HFF-Myc (cell line): ENCODE measurements around the gene HK3.
A peak's percentile ranks its signal among the peaks of the same experiment; 100 is the strongest.

ENCODE experiments used
- DNase-seq: peaks from one replicate; pipeline ENCODE4 v3.0.0-alpha.2; 2011; ENCODE audit warnings: low read depth; ENCODE audit errors: extremely low read depth
- H3K4me3 ChIP-seq: replicated peaks from 2 replicates; pipeline ENCODE4 v1.5.1; 2011; ENCODE audit warnings: low read depth, mild to moderate bottlenecking, control low read depth, low read length
- TF ChIP-seq, protein P1 (sequence below): IDR thresholded peaks from 2 replicates; pipeline ENCODE4 v1.5.1; 2012; ENCODE audit warnings: mild to moderate bottlenecking, low read depth, low read length, control low read depth; ENCODE audit errors: missing control alignments

Gene HK3

DNA sequence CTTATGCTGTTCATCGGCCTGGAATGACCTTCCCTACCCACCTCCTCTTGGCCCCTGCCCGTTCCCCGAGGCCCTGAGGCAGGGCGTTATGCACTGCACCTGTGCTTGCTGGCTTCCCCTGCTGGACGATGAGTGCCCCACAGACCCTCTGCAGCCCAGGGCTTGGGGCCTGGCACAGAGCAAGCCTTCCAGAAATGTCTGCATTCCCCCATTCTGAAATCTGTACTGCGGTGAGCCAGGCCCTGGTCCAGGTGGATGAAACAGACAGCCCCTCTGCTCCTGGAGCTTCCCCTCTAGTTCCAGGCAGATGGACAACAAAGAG is 53.8 kb downstream of the HK3 start:
- TF ChIP-seq, protein P1, sequence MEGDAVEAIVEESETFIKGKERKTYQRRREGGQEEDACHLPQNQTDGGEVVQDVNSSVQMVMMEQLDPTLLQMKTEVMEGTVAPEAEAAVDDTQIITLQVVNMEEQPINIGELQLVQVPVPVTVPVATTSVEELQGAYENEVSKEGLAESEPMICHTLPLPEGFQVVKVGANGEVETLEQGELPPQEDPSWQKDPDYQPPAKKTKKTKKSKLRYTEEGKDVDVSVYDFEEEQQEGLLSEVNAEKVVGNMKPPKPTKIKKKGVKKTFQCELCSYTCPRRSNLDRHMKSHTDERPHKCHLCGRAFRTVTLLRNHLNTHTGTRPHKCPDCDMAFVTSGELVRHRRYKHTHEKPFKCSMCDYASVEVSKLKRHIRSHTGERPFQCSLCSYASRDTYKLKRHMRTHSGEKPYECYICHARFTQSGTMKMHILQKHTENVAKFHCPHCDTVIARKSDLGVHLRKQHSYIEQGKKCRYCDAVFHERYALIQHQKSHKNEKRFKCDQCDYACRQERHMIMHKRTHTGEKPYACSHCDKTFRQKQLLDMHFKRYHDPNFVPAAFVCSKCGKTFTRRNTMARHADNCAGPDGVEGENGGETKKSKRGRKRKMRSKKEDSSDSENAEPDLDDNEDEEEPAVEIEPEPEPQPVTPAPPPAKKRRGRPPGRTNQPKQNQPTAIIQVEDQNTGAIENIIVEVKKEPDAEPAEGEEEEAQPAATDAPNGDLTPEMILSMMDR = no peak
- no peak overlapping the region for H3K4me3 ChIP-seq
- no peak for DNase-seq

DNA sequence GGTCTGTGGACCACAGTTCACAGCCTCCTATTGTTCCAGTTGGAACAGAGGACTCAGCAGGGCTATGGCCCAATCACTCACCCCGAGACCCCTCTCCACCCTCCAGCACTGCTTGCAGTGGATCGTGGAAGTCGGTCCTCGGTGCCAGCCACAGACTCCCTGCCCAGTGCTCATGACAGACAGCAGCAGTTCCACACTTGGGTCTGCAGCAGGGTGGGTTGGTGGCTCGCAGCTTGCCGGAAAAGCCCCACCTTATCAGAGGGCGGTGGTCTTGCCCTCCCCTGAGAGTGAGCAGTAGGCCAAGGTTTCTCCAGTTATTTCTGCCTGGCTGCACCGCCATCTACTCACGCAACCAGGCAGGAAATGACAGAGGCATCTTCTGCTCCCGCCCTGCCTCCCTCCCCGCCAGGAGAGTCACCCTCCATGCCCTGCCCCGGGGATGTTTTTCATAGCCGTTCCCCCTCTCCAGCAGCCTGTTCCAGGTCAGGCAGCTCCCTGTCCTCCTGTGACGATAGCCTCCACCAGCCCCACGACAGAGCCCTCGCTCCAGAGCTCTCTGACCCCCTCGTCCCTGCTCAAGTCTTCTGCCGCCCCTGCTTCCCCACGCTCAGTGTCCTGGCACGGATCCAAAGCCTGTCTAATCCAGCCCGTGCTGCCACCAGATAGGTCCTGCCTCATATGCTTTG is 54.3 kb downstream of the HK3 start:
- no peak for DNase-seq
- TF ChIP-seq, protein P1 = no peak

DNA sequence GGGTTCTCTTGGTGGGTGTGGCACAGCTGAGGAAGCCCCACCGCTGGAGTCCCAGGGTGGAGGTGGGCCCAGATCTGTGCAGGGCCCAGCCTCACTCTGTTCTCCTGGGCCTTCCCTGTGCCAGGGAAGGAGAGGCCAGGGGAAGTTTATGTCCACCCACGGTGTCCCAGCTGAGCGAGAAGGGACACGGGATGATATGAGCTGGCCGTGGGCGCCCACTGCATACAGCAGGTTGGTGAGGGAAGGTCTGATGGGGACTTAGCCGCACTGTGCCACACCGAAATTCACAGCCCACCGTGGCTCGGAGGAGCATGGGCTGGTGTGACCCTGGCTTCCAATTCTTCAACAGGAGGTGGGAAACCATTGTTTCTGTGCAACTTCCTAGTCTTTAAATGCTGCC is 54.9 kb downstream of the HK3 start:
- no peak overlapping the region for H3K4me3 ChIP-seq
- TF ChIP-seq, protein P1 = no peak

More for the DNA sequence above, 54.3 kb downstream of the HK3 start:
- no peak overlapping the region for H3K4me3 ChIP-seq

DNA sequence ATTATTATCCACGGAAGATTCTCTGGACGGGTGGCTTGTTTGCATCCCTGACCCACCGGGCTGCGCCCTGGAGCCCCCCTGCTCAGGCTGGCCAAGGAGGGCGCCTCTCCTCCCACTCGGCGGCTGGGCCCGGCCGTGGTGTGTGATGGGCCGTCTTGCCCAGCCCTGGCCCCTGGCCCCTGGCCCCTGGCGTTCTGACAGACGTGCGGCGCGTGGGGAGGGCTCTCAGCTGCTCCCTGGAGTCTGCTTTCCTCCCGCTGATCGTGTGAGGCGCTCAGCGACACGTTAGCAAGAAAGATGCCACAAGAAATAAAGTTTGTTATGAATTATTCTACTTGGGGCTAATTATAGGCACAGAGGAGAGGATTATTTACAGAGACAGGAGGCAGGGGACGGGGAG is 55.5 kb downstream of the HK3 start:
- H3K4me3 ChIP-seq = no peak overlapping the region
- no peak for DNase-seq
- TF ChIP-seq, protein P1 = no peak

More for the DNA sequence above, 54.9 kb downstream of the HK3 start:
- DNase-seq = no peak

DNA sequence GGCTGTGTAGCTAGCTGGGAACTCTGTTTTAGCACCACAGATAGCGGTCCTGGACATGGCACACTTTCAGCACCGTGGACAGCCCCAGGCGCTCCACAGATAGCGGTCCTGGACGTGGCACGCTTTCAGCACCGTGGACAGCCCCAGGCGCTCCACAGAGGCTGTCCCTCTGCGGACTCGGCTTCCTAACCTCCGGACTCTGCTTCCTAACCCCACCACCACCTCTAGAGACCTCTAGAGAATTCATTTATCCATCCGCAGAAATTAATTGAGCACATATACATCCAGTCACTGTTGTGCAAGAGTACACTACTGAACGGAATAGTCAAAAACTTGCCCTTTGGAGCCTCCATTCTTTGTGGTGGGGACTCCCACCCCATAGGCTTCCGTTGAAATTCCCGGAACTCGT is 61.4 kb downstream of the HK3 start:
- TF ChIP-seq, protein P1 = no peak
- DNase-seq = peak; percentile 70
- H3K4me3 ChIP-seq = no peak overlapping the region

DNA sequence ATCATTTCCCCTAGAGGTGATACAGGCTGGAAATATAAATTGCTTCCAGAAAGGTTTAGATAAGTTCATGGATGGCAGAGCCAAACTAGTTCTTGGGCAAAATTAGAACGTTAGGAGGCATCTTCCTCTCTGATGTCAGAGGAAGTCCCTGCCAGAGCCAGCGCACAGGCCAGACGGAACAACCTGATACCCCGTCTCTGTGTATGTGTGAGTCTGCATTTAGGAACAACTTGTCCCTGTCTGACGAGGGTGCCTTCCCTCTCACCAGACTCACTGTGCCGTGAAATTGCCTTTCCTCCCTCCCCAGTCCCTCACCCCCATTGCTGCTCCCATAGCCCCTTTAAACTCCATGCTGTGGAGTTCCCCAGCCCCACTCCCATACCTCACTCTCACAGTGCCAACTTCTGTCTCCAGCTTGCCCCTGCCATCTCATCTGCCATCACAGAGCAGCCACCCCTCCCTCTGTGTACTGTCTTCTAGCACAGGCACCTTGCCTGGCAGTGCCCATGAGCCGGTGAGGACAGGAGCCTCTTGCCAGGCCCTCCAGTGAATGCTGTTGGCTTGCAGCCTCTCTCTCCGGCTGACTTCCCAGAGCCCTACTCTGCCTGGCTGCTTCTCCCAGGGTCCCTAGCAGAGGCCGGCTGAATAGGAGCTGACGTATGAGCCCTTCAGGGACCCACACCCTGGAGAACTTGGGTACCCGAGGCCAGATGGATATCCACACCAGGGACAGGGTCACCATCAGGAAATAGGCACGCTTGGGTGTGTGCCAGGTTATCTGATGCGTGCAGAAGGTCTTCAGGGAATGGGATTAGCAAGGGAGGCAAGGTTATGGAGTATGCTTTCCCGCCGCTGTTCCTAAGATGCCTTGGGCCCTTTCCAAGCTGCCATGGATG is 62.1 kb downstream of the HK3 start:
- H3K4me3 ChIP-seq = no peak overlapping the region
- TF ChIP-seq, protein P1 = no peak
- DNase-seq = no peak
